Inferior parietal cortex (tissue), 1 donor: ENCODE data around the gene TOX4.
A peak's percentile ranks its signal among the peaks of the same experiment; 100 is the strongest.
"Not testable (repeated sequence)": the region's sequence is repeated elsewhere in the genome, so short reads cannot be mapped to it uniquely, and the experiment has no call there.

Experiments used
- DNase-seq: peaks from one replicate; pipeline ENCODE4 v3.0.0-alpha.2; 2016; ENCODE audit errors: extremely low spot score

Gene TOX4

DNA sequence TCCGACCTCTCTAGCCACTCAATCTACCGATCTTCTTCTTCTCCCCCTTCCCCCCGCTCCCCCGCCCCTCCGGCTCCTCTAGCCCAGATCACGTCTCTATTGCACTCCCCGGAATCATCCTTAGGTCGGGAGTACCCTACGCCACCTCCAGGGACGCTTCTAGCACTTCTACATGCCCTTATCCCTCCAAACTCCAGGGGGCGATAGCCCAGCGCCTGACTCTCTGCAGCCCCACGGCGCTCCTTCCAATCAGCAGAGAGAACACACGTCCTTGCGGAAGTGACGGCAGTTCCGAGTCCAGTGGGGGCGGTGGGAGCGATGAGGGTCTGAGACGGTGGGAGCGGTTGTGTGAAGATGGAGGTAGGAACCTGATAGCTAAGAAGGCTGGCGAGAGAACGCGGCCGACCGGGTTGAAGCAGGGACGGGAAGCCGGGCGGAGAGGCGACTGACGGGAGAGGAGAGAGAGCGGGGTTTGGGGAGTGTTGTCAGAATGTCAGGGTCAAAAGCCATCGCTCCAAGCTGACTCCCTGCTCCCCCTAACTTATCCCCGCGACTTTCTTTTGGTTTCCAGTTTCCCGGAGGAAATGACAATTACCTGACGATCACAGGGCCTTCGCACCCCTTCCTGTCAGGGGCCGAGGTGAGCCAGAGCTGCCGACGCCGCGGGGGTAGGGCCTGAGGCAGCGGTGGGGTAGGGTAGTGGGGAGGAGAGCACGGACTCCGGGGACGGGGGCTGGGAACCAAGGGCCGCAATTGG is at the start of gene TOX4, which contains the start of gene RAB2B:
TOX4 (plus strand) TSS at position 271 of the 757 bp plus-strand sequence; CDS start at position 355, 84 bp downstream.
RAB2B (minus strand) TSS at position 35 of the 757 bp plus-strand sequence. CDS start 87 bp downstream, outside the sequence.
- peak; percentile 99 for DNase-seq

DNA sequence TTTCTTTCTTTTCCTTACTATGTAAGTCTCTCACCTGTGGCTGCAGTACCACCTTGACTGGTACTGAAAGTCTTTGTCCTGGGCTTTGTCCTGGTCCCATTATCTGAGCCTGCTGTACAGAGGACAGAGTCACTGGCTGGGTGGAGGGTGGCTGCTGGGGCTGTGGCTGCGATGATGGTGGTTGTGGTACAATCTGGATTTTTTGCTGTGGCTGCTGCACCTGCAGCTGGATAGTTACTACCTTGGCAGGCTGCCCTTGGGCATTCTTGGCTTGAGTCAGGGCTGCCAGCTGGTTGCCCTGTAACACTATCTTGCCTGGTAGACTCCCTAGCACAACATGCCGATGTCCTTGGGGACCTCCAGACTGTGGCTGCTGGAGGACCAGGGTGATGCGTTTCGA is 48.1 kb upstream of the TOX4 start:
- no peak for DNase-seq

DNA sequence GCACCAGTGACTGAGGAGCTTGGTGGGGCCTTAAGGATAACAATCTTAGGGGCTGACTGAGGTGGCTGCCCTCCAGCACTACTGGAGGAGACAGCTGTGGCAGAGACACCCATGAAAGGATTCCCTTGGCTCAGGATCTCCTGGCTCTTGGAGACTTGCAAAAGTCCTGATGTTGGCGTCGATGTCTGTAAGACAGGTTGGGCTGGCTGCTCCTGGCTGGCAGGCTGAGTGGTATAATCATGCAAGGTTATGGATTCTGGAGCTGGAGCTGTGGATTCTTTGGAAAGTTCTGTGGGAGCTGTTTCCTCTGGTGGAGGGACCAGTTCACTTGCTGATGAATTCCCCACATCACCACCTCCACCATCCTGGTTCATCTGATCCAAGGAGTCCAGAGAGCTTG is 45.9 kb upstream of the TOX4 start:
- no peak for DNase-seq

GRCh38 chr14:21436567-21437062 is 40.4 kb upstream of the TOX4 start:
- DNase-seq, result peak; percentile 3

DNA sequence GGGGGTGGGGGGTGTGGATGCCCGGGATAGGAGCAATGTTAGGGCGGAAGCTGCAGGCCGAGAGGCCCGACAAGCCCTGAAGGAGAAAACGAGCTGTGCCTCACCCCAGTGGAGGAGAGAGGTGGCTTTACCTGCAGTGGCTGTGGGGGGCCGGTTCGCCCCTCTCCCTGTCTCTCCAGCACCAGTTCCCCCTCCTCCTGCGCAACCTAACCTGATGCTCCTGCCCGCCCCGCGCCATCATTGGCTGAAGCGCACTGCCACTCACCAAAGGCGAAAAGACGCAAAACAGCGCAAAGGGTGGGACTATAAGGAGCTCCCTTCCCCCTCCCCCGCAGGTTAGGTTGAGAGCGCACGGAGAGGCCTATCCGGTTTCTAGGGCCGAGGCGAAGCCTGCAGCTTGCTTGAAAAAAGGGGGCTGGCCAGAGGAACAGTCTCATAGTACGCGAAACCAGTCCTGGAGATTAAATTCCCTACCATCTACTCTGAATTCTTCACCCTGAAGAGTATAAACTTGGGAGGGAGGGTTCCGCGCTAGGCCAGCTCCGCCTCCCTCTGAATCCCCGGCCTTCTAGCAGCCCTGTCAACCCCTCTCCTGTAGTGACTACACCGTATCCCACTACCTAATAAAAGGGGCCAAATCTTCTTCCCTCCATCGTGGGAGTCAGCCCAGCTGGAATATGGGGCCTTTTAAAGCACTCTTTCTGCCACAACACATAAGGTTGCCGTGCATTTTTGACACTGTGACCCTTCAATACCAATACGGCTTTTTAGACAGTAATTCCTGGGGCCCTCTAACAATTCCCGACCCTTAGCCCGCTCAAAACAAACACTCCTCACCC is 39.7 kb upstream of the TOX4 start:
- peak; percentile 98 for DNase-seq

DNA sequence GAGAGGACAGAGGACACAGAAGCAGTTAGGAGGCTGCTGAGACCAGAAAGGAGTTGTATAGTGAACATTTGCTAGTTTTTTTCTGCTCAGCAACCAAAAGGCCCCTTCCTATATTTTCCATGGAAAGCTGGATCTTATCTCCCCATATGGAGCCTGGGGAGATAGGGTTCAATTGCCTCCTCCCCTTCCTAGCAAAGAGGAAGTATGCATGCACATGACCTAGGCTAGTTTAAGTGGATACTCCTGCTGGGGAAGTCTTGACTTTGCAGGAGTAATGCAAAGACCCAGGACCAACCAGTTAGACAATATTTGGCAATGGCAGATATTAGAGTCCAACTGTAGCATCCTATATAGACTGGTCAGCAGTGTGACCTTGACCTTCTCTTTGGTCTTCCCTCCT is 36.1 kb upstream of the TOX4 start:
- no peak for DNase-seq

GRCh38 chr14:21442657-21443056 is 34.3 kb upstream of the TOX4 start:
- not testable (repeated sequence) for DNase-seq

GRCh38 chr14:21449899-21450216 is 27.1 kb upstream of the TOX4 start:
- no peak for DNase-seq

DNA sequence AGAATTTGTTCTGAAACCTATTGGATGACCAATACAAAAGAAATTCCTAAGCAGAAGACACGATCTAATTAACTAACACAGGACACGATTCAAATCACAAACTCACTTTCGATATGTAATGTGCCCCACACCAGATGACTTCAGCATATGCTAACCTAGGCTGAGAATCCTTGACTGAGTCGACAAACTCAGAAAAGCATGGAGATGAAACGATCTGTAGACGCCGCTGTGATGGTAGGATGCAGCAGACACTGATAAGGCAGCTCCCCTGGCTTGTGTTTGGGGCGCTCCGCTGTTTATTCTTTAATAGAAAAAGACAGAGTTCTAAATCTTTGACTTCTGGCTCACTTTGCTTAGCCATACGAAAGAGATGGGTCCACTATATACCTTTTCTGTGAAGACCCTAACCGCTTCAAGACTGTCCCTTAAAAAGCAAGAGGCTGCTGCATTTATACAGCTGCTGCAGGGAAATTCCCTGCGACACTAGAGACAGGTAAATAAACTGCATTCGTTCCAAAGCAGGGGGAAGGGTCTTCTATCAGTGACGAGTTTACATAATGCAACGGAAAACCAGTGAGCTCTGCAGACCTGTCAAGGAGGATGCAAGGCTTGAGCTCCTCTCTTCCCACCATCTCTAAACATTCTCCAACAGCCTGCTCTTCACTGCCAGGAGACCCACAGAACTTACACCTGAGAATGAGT is 22.0 kb upstream of the TOX4 start:
- DNase-seq, result no peak

- DNase-seq, result no peak
These were observed 21.4 kb upstream of the TOX4 start for GRCh38 chr14:21455592-21455911.

DNA sequence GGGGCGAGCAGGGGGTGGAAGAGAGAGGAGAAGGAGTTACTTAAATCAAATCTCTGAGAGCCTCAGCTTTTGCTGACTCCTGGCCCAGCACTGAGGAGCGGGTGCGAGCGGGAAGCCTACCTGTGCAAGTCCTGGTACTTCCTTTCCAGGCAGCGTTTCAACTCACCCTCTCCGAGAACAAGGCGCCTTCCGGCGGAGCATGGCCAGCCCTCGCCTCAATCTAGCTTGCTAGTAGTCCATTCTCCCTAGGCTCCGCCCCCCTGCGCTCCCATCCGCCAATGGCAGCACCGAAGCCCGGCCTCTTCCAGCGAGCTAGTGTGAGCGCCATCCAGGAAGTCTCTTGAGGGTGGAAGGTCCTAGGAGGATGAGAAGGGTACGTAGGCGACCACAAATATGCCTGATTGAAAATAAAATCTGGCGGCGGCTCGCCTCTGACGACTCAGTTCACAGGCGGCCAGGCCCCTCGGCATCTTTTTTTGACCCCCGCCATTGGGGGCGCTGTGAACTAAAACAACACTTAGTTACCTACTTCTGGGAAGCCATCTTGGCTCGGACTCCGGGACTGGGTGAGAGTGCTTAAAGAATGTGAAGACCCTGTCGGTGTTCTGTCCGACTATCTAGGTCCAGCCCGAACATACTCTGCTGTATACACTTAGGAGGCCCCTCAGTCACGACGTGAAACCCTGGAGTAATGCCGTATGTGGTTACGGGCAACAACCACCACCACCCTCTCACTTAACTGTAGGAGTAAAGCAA is 20.9 kb upstream of the TOX4 start, which contains the start of gene CHD8:
CHD8 (minus strand) TSS at position 212 of the 756 bp plus-strand sequence. CDS start 24,480 bp downstream, outside the sequence.
- peak; percentile 99 for DNase-seq

- DNase-seq, result no peak
These were observed 9.4 kb upstream of the TOX4 start for GRCh38 chr14:21467616-21468015.

DNA sequence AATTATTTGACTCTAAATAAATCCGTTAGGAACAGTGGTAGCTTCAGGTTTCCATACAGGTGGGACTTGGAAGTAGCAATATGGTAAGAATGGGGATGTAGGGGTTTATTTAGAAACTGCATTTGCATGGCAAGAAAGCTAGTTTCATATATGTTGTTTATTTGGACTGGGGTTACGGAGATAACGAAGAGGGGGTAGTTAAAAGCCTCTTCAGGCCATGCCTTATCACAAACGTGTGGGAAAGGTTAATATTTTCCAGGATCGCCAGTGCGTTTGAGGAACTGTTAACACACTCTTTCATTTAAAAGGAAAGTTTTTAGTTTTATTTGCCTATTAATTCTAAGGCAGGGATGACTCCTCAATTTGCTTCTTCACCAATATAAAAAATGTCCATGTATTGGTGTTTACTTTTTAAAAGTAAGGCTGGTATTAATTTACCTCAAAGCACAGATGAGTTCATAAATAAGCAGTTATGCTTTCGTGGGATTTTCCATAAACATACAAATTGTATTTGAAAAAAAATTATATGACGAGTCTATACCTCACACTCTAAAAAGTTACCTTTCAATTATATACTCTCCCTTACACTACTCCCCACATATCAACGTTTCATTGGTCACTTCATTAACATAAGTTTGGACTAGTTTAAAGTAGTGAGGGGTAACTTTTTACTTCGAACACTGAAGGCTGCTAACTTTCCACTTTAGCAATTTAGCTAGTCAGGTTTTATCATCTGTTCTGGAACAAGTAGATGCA is 1.1 kb upstream of the TOX4 start:
- DNase-seq, result no peak

GRCh38 chr14:21476523-21476924 is 471 bp upstream of the TOX4 start:
- no peak for DNase-seq

DNA sequence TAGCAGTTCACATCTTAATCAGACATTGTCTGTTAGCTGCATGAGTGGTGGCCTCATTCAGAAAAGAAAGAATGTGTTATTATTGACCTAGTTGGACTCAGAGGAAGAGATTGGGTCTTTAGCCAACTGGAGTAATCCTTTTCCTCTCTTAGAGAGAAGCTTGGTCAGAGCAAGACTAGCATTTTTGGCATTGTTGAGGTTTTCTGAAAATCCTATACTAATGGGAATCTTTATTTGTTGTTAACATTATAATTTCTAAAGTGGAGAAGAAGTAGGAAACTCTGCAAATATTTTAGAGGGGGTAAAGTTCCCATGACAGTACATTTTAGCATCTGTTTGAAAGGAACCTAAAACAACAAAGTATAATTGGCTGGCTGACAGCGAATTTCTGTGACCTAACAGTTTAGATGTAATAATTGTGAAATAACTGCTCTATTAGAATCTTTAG is 9.7 kb downstream of the TOX4 start:
- DNase-seq, result no peak

DNA sequence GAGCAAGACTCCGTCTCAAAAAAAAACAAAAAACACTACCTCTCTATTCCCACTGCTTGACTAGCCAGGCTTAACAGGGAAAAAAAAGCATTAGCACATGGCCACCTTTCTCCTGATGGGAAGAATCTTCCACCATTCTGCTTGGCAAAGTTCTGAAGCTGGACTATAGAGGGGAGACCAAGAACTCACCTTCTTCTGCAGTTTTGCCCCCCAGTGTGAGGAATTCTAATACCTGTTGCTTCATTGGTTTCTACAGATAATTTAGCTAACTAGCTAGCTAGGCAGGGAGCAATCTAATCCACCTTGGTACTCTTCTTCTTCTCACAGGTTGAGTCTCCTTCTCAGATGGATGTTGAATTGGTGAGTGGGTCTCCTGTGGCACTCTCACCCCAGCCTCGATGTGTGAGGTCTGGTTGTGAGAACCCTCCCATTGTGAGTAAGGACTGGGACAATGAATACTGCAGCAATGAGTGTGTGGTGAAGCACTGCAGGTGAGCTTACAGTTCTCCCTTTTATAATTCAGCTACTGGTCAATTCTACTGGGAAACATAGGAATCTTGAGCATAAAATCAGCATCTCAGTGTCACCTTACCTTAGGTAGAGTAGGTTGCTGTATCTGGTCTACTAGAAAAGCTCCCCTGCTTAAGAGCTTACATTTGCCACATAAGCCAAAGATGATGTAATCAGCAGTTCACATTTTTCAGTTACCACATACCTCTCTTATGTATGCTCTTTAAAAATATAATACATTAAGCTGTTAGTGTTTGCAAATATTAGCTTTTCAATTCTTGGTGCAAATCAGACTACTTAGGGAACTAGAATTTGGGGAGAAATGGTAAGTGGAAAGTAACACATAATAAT is 18.1 kb downstream of the TOX4 start:
- no peak for DNase-seq

DNA sequence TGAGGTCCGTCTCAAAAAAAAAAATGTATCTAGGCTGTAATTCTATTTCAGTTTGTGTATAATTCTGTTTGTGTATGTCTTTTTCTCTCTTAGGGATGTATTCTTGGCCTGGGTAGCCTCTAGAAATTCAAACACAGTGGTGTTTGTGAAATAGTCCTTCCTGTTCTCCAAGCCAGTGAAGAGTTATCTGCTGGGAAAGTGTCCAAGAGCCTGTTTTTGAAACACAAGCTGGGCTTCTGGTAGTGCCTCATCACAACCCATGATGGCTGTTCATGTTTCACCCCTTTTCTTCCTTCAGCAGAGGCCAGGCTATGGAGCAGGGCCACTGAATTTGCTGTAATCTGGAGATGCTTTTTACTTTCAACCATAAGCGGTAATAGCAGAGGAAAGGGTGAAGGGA is 19.5 kb downstream of the TOX4 start:
- no peak for DNase-seq

DNA sequence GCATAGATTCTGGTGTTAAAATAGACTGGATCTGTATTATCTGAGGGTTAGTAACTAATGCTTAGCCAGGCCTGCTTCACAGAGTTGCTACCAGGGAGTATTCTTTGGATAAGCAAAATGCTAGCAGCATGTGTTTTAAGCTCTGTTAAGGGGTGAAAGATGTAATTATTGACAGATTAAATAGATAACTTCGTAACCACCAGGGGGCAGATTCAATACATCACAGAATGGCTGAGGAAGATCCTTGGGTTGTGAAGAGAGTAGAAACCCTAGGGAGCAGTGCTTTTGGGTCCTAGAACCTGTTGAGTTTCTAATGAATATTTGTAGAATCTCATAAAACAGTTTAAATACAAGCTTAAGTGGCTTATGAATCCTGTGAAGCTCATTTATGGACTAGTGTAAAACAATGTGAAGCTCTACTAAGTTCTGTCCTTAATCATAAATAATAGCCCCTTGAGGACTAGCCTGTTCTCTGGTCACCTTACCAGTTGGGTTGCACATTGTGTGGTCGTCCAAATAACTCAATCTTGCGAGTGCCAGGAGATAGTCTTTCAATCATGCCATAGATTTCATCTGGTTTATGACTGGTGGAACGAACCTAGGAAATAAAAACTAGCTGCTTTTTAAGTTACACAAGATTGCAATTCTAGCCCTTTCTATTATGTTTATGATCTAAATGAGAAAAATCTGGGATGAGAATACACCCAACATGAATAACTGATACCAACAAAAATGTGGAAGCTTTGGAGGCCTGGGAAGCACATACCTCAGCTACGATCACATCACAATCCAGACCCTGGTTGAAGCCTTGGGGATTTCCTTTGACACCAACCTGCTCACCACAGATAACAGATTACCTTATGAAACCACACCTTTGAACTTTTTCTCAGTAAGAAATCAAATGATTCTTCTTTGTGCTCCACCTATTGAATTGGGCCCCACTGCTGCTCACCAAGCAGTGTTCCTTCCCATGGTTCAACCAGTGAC is 21.8 kb downstream of the TOX4 start:
- peak; percentile 62 for DNase-seq
